GM18858 (cell line): ENCODE measurements around the gene TRPM3.

ENCODE experiments used
- ATAC-seq: cut with Tn5 transposase; IDR thresholded peaks from one replicate; pipeline ENCODE4 v1.9.1; 2021; ENCODE audit not compliant: unreplicated experiment

The TRPM3 gene

GRCh38 chr9:70564468-70565335 is 556.7 kb downstream of the TRPM3 start:
- ATAC-seq, result no peak

- ATAC-seq, result peak; percentile 99
Observed at GRCh38 chr9:70563431-70564204, 557.8 kb downstream of the TRPM3 start.

GRCh38 chr9:70563010-70563409 is 558.4 kb downstream of the TRPM3 start:
- no peak for ATAC-seq

- ATAC-seq, result no peak
Observed at GRCh38 chr9:70561786-70562395, 559.5 kb downstream of the TRPM3 start.

- no peak for ATAC-seq
Observed at GRCh38 chr9:70561111-70561510, 560.3 kb downstream of the TRPM3 start.

- no peak for ATAC-seq
Observed at GRCh38 chr9:70559102-70559501, 562.3 kb downstream of the TRPM3 start.

GRCh38 chr9:70557661-70558369 is 563.6 kb downstream of the TRPM3 start:
- peak; percentile 100 for ATAC-seq

GRCh38 chr9:70556771-70557170 is 564.6 kb downstream of the TRPM3 start:
- no peak for ATAC-seq

GRCh38 chr9:70554881-70555280 is 566.5 kb downstream of the TRPM3 start:
- no peak for ATAC-seq

GRCh38 chr9:70553707-70554673 is 567.4 kb downstream of the TRPM3 start:
- ATAC-seq, result no peak

GRCh38 chr9:70552561-70552960 is 568.9 kb downstream of the TRPM3 start:
- no peak for ATAC-seq

- ATAC-seq, result no peak
Observed at GRCh38 chr9:70551801-70552200, 569.6 kb downstream of the TRPM3 start.

GRCh38 chr9:70551396-70551795 is 570.0 kb downstream of the TRPM3 start:
- no peak for ATAC-seq

- no peak for ATAC-seq
Observed at GRCh38 chr9:70549926-70550325, 571.5 kb downstream of the TRPM3 start.

- ATAC-seq, result no peak
Observed at GRCh38 chr9:70542311-70542931, 579.0 kb downstream of the TRPM3 start.

- ATAC-seq, result no peak
Observed at GRCh38 chr9:70540016-70540415, 581.4 kb downstream of the TRPM3 start.

GRCh38 chr9:70539526-70539925 is 581.9 kb downstream of the TRPM3 start:
- ATAC-seq, result no peak

GRCh38 chr9:70539001-70539400 is 582.4 kb downstream of the TRPM3 start:
- ATAC-seq, result no peak

- ATAC-seq, result no peak
Observed at GRCh38 chr9:70537084-70537483, 584.3 kb downstream of the TRPM3 start.
